Stomach smooth muscle (tissue), 2 donors: ENCODE results near the gene CTSD.
"Not testable (repeated sequence)": the region's sequence is repeated elsewhere in the genome, so short reads cannot be mapped to it uniquely, and the experiment has no call there.

Experiments
- H3K27ac ChIP-seq: one replicate; pipeline ENCODE4 v1.7.0; 2013; ENCODE audit warnings: mild to moderate bottlenecking, low read length, inconsistent platforms
- H3K27me3 ChIP-seq, 2 donors: one replicate each; pipeline ENCODE4 v1.7.0; 2013; ENCODE audit warnings: low read length in 2 of 2; ENCODE audit not compliant: insufficient read depth in 2 of 2, control insufficient read depth in 1 of 2
- H3K36me3 ChIP-seq, 2 donors: one replicate each; pipeline ENCODE4 v1.7.0; 2013; ENCODE audit warnings: low read length in 2 of 2; ENCODE audit not compliant: control insufficient read depth in 2 of 2, insufficient read depth in 2 of 2
- H3K4me1 ChIP-seq: one replicate; pipeline ENCODE4 v1.7.0; 2013; ENCODE audit warnings: low read length; ENCODE audit not compliant: control insufficient read depth, insufficient read depth
- H3K4me3 ChIP-seq, 2 donors: one replicate each; pipeline ENCODE4 v1.7.0; 2013; ENCODE audit warnings: low read length in 2 of 2
- H3K9ac ChIP-seq, 2 donors: one replicate each; pipeline ENCODE4 v1.7.0; 2013; ENCODE audit warnings: low read length in 2 of 2, mild to moderate bottlenecking in 1 of 2
- H3K9me3 ChIP-seq, 2 donors: one replicate each; pipeline ENCODE4 v1.7.0; 2013; ENCODE audit warnings: low read length in 2 of 2; ENCODE audit not compliant: control insufficient read depth in 2 of 2
- donor health status: healthy.
- donor health status: Pancreatic carcinoma.

The CTSD gene

DNA sequence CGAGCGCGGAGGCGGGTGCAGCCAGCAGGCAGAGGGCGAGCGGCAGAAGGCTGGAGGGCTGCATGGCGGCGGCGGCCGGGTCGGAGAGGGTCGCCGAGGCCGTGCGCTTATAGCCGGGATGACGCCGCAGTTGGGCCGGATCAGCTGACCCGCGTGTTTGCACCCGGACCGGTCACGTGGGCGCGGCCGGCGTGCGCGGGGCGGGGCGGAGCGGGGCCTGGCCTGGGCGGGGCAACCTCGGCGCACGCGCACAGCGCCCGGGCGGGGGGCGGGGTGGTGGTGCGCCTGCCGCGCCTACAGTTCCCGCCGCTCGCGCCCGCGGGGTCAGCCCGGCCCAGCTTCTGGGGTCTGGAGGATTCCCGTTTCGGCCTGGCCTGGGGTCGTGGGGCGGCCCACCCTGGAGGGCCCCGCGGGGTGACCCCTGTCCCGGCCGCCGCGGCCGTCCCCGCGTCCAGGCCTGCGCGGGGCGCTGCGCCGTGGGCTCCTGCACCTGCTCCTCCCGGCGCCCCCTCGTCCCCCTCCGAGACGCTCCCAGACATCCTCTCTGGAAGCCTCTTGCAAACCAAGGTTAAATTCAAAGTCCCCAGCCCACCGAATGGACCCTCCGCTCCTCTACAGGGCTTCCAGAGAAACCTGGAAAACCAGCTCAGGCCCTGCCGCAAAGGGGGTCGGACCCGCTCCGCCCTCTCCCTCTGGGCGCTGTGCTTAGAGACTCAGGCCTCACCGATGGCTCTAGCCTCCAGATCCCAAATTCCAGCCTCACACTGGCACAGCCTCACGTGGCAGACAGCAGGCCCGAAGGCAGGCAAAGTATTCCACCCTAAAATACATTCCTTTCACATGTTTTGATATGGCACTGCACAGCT, at the start of gene CTSD:
TSS of gene CTSD (minus strand) at position 132 of the 866 bp plus-strand sequence. CDS start at position 64, 68 bp downstream.
- peak within 1 kb of the TSS; percentile 66 to 80 for H3K4me3 ChIP-seq
- H3K9me3 ChIP-seq: no peaks in the 10 kb centered on the region
- no peak within 1 kb of the TSS for H3K27ac ChIP-seq
- peaks cover 0 to 9% of the 10 kb centered on the region in 2 donors for H3K36me3 ChIP-seq
- peaks cover 41% of the 10 kb centered on the region for H3K4me1 ChIP-seq
- H3K9ac ChIP-seq: peak within 1 kb of the TSS; percentile 44 to 71
- no peaks in the 10 kb centered on the region for H3K27me3 ChIP-seq

DNA sequence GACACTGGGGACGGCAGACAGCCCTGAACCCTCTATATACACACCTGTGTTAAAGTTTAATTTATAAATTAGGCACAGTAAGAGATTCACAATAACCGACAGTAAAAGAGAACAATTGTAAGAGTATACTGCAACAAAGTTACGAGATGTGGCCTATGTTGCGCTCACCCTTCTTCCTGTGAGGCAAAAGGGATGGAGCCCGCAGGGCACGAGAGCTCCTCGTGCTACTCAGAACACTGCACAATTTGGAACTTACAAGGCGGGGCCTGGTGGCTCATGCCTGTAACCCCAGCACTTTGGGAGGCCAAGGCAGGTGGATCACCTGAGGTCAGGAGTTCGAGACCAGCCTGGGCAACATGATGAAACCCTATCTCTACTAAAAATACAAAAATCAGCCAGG, 49.6 kb upstream of the CTSD start:
- H3K27me3 ChIP-seq, H3K9me3 ChIP-seq, H3K4me3 ChIP-seq, H3K36me3 ChIP-seq, H3K4me1 ChIP-seq, H3K9ac ChIP-seq, H3K27ac ChIP-seq: not testable (repeated sequence)

DNA sequence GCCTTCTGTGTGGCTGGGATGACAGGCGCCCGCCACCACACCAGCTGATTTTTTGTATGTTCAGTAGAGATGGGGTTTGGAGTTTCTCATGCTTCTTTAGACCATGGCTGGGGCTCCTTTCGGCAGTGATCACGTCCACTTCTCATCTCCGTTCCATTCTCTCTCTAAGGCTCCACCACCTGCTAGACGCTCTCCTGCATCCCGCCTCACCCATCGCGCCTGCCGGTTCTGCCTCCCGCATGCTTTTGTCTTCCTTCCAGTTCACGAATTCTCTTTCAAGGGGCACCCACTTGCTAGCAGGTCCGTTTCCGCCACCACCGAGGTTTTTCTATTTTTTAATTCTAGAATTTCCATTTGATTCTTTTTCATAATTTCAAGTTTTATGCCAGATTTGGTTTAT, 49.1 kb upstream of the CTSD start:
- H3K27ac ChIP-seq: no peak overlapping the region
- H3K9ac ChIP-seq: no peak overlapping the region
- no peaks in the 10 kb centered on the region for H3K36me3 ChIP-seq
- no peak overlapping the region for H3K4me3 ChIP-seq
- H3K9me3 ChIP-seq: peaks cover 3 to 4% of the 10 kb centered on the region in 2 donors
- no peaks in the 10 kb centered on the region for H3K4me1 ChIP-seq
- peaks cover 3 to 5% of the 10 kb centered on the region in 2 donors for H3K27me3 ChIP-seq

DNA sequence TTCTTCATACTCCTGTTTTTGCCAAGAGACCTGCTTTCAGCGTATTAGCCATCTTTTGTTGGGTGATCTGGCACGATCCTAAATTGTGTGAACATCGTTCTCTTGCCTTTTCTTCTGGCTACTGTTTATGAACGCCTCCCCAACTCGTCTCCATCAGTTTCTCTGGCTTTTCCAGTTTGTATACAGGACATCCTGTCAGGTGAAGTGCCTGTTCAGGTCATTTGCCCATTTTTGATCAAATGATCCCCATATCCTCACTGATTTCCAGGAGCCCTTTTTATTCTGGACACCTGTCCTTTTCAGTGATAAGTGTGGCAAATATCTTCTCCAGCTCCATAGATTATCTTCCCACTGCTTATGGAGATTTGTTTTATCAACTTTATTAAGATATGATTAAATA, 48.5 kb upstream of the CTSD start:
- Histone ChIP-seq H3K4me1 (no peaks in the 10 kb centered on the region), H3K27me3 (peaks cover 3 to 7% of the 10 kb centered on the region in 2 donors), H3K9ac (no peak overlapping the region), H3K4me3 (no peak overlapping the region), H3K36me3 (no peaks in the 10 kb centered on the region), H3K9me3 (peaks cover 3 to 4% of the 10 kb centered on the region in 2 donors), H3K27ac (no peak overlapping the region)

DNA sequence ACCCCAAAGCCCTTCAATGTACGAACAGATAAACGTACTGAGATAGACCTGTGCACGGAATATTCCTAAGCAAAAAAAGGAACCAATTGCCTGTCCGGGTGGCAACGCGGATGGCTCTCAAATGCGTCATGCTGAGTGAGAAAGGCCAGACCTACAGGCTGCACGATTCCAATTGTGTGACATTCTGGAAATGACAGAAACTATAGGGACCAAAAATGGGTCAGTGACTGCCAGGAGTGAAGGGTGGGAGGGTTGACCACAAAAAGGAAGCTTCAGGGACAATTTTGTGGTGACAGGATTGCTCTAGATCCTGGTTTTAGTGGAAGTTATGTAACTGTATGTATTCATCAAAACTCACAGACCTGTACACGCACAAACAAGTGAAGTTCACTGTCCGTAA, 47.0 kb upstream of the CTSD start:
- Histone ChIP-seq H3K9ac (no peak overlapping the region), H3K9me3 (peaks cover 3 to 4% of the 10 kb centered on the region in 2 donors), H3K36me3 (no peaks in the 10 kb centered on the region), H3K27me3 (peaks cover 3 to 7% of the 10 kb centered on the region in 2 donors), H3K27ac (no peak overlapping the region), H3K4me3 (no peak overlapping the region), H3K4me1 (no peaks in the 10 kb centered on the region)

DNA sequence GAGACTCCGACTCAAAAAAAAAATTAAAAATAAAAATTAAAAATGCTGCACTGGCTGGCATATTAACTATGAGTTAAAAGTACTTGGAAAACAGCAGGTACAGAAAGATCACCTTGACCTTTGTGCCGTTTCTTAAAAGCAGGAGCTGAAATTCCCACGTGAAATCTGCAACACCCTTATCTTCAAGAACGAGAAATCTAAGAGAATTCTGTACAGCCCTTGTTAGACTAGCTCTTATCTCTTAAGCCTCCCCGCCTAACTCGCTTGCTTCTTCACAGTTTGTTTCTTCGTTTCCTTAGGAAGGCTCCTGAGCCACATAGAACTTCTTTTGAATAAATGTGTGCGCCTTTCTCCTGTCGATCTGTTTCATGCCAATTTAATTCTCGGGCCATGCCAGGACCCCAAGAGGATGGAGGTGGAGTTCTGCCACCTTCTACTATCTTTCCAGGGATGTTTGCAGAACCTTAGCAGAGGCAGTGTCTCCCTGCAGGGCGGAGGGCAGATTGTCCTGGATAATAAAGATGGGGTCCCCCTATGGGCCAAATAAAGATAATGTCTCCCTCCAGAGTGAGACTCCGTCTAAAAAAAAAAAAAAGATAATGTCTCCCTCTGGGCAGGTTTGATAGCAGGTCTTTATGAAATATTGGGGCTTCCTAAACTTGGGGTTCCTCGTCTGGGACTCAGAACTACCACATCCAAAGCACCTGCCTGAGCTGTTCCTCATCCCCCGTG, 43.7 kb upstream of the CTSD start:
- H3K27me3 ChIP-seq: peaks cover 2 to 12% of the 10 kb centered on the region in 2 donors
- H3K9me3 ChIP-seq: peaks cover 3 to 4% of the 10 kb centered on the region in 2 donors
- H3K4me3 ChIP-seq: no peak overlapping the region
- no peaks in the 10 kb centered on the region for H3K4me1 ChIP-seq
- H3K36me3 ChIP-seq: no peaks in the 10 kb centered on the region
- no peak overlapping the region for H3K27ac ChIP-seq
- H3K9ac ChIP-seq: no peak overlapping the region

DNA sequence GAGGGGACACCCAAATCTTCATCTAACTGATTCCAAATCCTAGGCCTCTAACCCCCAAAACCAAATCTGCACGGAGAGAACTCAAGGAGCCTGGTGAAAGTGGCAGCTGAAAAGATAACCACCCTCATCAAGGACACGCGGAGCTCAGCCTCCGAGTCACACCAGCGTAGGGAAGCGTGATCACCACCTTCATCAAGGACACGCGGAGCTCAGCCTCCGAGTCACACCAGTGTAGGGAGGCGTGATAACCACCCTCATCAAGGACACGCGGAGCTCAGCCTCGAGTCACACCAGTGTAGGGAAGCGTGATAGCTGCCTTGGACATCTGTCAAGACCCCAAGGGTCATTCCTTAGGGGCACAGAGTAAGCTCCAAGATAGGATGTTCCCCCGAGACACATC, 41.8 kb upstream of the CTSD start:
- H3K4me3 ChIP-seq: no peak overlapping the region
- H3K27ac ChIP-seq: no peak overlapping the region
- H3K4me1 ChIP-seq: no peaks in the 10 kb centered on the region
- H3K9me3 ChIP-seq: no peaks in the 10 kb centered on the region
- H3K9ac ChIP-seq: no peak overlapping the region
- no peaks in the 10 kb centered on the region for H3K36me3 ChIP-seq
- peaks cover 2 to 9% of the 10 kb centered on the region in 2 donors for H3K27me3 ChIP-seq

DNA sequence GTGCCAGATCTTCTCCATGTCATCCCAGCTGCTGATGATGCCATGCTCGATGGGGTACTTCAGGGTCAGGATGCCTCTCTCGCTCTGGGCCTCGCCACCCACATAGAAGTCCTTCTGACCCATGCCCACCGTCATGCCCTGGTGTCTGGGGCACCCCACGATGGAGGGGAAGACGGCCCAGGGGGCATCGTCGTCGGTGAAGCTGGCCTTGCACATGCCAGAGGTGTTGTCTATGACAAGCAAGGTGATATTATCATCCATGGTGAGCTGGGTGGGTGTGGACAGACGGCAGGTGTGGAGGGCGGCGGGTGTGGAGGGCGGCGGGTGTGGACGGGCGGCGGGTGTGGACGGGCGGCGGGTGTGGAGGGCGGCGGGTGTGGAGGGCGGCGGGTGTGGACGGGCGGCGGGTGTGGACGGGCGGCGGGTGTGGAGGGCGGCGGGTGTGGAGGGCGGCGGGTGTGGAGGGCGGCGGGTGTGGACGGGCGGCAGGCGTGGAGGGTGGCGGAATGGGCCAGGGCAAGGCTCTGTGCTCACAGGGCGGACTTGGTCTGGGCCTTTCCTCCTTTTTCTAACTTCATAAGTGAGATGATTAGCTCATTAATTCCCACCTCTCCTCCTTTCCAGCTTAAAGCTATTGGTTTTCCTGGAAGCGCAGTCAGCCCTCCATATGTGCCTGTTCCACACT, 40.2 kb upstream of the CTSD start:
- not testable (repeated sequence) for H3K27ac ChIP-seq, H3K36me3 ChIP-seq

DNA sequence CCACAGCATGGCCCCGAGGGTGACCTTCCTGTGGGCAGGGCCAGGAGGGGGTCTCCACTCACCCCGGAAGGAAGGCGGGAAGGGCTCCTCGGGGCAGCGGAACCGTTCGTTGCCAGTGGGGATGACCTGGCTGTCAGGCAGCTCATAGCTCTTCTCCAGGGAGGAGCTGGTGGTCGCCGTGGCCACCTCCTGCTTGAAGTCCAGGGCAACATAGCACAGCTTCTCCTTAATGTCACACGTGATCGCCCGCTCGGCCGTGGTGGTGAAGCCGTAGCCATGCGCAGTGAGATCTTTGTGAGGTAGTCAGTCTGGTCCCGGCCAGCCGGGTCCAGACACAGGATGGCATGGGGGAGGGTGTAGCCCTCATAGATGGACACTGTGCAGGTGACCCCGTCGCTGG, 39.5 kb upstream of the CTSD start:
- Histone ChIP-seq H3K4me1 (no peaks in the 10 kb centered on the region), H3K4me3 (no peak overlapping the region), H3K27me3 (peaks cover 2 to 9% of the 10 kb centered on the region in 2 donors), H3K36me3 (no peaks in the 10 kb centered on the region), H3K27ac (no peak overlapping the region), H3K9me3 (no peaks in the 10 kb centered on the region), H3K9ac (no peak overlapping the region)

More for the DNA sequence above, 40.2 kb upstream of the CTSD start:
- H3K9me3 ChIP-seq, H3K9ac ChIP-seq, H3K4me3 ChIP-seq, H3K27me3 ChIP-seq, H3K4me1 ChIP-seq: not testable (repeated sequence)

DNA sequence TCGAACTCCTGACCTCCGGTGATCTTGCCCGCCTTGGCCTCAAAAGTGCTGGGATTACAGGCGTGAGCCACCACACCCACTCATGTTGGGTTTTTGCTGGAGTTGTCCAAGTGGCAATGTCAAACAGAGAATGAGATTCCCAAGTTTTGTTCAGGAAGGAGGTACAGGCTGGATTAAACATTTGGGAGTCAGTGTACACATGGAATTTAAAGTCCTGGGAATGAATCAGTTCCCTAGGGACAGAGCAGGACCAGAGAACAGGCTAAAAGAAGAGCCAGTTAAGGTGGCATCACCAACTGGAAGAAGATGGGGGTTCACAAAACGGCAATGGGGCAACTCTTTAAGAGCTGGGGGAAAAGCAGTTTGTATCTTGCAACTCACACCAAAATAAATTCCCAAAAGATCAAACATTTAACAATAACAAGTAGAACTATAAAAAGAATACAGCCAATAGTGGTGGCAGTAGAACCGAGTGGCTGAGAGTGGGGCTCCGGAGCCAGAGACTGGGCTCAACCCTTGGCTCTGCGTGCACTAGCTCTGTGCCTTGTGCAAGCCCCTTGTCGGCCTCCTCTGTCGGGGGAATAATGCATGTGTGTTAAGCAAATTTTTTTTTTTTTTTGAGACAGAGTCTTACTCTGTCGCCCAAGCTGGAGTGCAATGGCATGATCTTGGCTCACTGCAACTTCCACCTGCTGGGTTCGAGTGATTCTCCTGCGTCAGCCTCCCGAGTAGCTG, 33.8 kb upstream of the CTSD start:
- peaks cover 5 to 6% of the 10 kb centered on the region in 2 donors for H3K27me3 ChIP-seq
- H3K9me3 ChIP-seq: peaks cover 0 to 1% of the 10 kb centered on the region in 2 donors

More for the DNA sequence above, 33.8 kb upstream of the CTSD start:
- Histone ChIP-seq H3K4me1 (no peaks in the 10 kb centered on the region), H3K36me3 (no peaks in the 10 kb centered on the region), H3K4me3 (no peak overlapping the region), H3K27ac (no peak overlapping the region), H3K9ac (no peak overlapping the region)
